Choroid plexus epithelial cell (primary cell): ENCODE measurements around the gene FLYWCH1.

Source experiments
- DNase-seq: peaks from one replicate; pipeline ENCODE4 v3.0.0-alpha.2; 2010; ENCODE audit warnings: low read depth
- H3K4me3 ChIP-seq: 2 replicates; pipeline ENCODE4 v1.5.1; 2011; ENCODE audit warnings: low read depth, mild to moderate bottlenecking, control low read depth, low read length, moderate library complexity
- CTCF ChIP-seq: conservative IDR thresholded peaks from 2 replicates; pipeline ENCODE4 v1.5.1; 2011; ENCODE audit warnings: low read depth, mild to moderate bottlenecking, control low read depth, inconsistent platforms, low read length, moderate library complexity

Gene FLYWCH1

GRCh38 chr16:2884041-2884451 is 27.7 kb upstream of the FLYWCH1 start:
- no peak for DNase-seq
- no peak for TF ChIP-seq CTCF
- H3K4me3 ChIP-seq, result peak overlapping the region; percentile 97

GRCh38 chr16:2894231-2894630 is 17.5 kb upstream of the FLYWCH1 start:
- no peak overlapping the region for H3K4me3 ChIP-seq
- no peak for TF ChIP-seq CTCF
- DNase-seq, result no peak

- H3K4me3 ChIP-seq, result no peak overlapping the region
- TF ChIP-seq CTCF, result no peak
- DNase-seq, result peak; percentile 59
Observed at GRCh38 chr16:2895813-2896212, 15.9 kb upstream of the FLYWCH1 start.

GRCh38 chr16:2896480-2897010 is 15.2 kb upstream of the FLYWCH1 start:
- no peak for TF ChIP-seq CTCF
- no peak for DNase-seq
- no peak overlapping the region for H3K4me3 ChIP-seq

- no peak overlapping the region for H3K4me3 ChIP-seq
- no peak for DNase-seq
- TF ChIP-seq CTCF, result no peak
Observed at GRCh38 chr16:2897110-2897509, 14.6 kb upstream of the FLYWCH1 start.

- TF ChIP-seq CTCF, result no peak
- no peak overlapping the region for H3K4me3 ChIP-seq
- no peak for DNase-seq
Observed at GRCh38 chr16:2898831-2899563, 12.7 kb upstream of the FLYWCH1 start.

- no peak for DNase-seq
- no peak overlapping the region for H3K4me3 ChIP-seq
- no peak for TF ChIP-seq CTCF
Observed at GRCh38 chr16:2899564-2900072, 12.1 kb upstream of the FLYWCH1 start.
